CD4-positive, alpha-beta T cell treated with Interleukin-15 for 4 hours (primary cell): ENCODE results near the gene CFAP221.
A peak's percentile ranks its signal among the peaks of the same experiment; 100 is the strongest.
"Not testable (repeated sequence)": the region's sequence is repeated elsewhere in the genome, so short reads cannot be mapped to it uniquely, and the experiment has no call there.

ENCODE experiments used
- DNase-seq: peaks from one replicate; pipeline ENCODE4 v3.0.0-alpha.2; 2020; ENCODE audit warnings: low spot score

Gene CFAP221

GRCh38 chr2:119586085-119586484 is 41.8 kb downstream of the CFAP221 start:
- DNase-seq: no peak

DNA sequence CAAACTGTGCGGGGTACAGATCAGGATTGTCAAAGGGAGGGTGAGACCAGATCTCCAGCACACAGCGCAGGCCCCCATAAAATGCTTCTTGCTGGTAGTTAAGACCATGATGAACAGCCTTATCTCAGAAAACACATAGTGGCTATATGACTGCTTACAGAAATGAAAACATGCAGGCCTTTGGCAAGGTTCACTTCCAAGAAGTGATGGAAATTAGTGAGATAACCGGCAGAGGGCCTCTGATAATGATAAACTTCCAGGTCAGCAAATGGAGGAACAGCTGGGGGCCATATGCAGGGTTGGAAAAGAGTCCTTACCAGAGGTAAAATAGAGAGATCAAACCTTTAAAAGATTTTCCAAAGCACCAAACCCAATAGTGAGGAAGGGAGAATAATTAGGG is 46.6 kb downstream of the CFAP221 start:
- DNase-seq: no peak

DNA sequence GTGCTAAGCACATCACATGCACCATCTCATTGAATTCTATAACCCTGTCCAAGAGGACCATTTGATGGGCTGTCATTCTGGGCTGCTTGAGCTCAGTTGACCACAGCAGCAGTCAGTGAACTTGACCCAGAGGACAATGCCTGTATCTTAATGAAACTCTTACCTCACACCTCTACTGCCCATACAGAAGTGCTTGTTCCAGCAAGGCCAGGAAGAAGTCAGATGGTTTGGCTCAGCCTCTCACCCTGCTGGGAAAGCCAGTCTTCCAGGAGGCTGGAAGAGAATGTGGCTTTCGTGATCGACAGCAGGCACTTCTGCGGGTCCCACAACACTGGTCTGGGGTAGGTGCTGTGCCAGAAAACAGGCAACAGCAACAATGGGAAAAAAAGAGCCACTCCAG is 47.3 kb downstream of the CFAP221 start:
- DNase-seq: no peak

DNA sequence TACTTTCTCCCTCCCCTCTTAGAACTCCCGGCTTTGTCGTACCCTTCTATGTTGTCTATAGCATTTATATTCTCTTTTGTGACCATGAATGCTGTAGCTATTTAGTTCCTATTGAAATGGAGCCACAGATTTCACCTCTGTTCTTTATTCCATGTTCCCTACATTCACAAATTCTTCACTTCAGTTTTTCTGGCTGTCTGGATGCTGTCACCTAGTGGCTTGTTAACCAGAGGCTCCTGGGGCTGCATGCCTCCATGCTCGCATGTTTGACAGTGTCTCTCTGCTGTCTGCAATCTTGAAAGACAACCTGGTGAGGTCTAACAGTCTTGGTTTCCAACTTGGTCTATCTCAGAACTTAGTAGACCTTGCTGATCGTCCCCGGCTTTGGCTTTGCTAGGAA is 48.2 kb downstream of the CFAP221 start:
- DNase-seq: no peak

DNA sequence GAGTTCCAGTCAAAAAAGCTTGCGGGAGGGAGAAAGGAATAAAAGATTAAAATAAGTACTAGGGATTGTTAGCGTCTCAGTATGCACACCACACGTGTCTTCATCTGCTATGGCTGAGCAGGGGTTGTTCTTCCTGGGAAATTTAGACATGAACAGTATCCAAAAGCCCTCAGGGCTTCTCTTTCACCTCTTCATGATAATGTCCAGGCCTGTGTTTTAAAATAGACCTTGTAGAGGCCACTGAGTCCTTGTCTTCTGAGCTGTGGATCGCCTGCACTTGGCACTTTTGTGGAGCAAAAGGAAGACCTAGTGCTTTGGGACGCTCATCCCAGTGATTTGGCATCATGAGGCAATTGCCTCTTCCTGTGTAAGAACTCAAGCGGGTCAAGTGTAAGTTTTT is 52.4 kb downstream of the CFAP221 start:
- DNase-seq: no peak

GRCh38 chr2:119598596-119599263 is 54.5 kb downstream of the CFAP221 start:
- DNase-seq: no peak

DNA sequence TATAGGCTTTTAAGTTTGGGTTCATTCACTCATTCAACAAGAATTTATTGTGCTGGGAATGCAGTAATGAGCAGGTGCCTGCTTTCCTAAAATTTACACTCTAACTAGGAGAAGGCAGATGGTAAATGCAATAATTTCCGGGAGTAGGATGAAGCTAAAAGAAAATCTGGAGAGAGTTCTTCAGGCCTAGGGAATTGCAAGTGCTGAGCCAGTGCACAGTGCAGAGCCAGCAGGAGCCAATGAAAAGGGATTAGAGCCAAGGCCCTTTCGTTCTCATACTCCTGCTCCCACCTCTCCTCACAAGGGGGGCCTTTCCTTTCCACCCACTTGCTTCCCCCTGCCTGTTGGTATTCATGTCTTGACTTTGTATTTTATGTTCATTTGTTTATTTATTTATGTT is 55.1 kb downstream of the CFAP221 start:
- no peak for DNase-seq

GRCh38 chr2:119605096-119605495 is 60.8 kb downstream of the CFAP221 start:
- DNase-seq: no peak

GRCh38 chr2:119606674-119607073 is 62.4 kb downstream of the CFAP221 start:
- no peak for DNase-seq

- DNase-seq: no peak
Measured at GRCh38 chr2:119608553-119608952, 64.3 kb downstream of the CFAP221 start.

DNA sequence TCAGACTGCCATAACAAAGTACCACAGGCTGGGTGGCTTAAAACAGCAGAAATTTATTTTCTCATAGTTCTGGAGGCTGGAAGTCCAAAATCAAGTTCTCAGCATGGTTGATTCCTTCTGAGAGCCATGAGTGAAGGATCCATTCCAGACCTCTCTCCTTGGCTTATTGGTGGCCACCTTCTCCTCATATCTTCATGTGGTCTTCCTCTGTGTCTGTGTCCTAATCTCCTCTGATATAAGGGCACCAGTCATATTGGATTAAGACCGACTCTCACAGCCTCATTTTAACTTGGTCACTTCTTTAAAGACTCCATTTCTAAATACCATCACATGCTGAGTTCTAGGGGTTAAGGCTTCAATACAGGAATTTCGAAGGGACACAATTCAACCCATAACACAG is 65.1 kb downstream of the CFAP221 start:
- DNase-seq: no peak

- not testable (repeated sequence) for DNase-seq
Measured at GRCh38 chr2:119614140-119614539, 69.9 kb downstream of the CFAP221 start.

- DNase-seq: no peak
Measured at GRCh38 chr2:119616421-119616820, 72.2 kb downstream of the CFAP221 start.

- DNase-seq: no peak
Measured at GRCh38 chr2:119617455-119617854, 73.2 kb downstream of the CFAP221 start.

GRCh38 chr2:119618725-119619124 is 74.5 kb downstream of the CFAP221 start:
- not testable (repeated sequence) for DNase-seq

- no peak for DNase-seq
Measured at GRCh38 chr2:119625226-119625625, 81.0 kb downstream of the CFAP221 start.

DNA sequence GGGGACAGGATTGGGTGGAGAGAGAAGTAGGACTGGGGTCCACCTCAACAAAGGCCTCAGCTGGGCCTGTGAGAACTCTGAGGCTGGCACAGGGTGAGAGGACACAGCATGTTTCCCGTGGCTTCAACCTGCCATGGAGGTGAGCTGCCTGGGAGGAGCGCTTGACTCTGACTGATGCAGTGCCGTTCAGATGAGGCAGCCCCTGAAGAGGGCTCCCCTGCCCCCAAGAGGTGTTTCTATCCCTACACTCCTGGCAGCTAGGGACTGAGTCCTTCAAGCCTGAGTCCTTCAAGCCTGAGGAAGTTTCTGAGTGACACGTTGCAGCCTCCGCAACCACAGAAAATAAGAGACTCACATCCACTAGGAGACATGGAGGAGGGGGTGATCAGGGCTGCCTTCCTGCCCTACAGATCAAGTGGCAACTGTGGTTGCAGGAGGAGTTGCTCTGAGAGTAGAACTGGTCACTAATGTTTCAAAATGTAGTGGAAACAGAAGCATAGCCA is 85.1 kb downstream of the CFAP221 start:
- no peak for DNase-seq

DNA sequence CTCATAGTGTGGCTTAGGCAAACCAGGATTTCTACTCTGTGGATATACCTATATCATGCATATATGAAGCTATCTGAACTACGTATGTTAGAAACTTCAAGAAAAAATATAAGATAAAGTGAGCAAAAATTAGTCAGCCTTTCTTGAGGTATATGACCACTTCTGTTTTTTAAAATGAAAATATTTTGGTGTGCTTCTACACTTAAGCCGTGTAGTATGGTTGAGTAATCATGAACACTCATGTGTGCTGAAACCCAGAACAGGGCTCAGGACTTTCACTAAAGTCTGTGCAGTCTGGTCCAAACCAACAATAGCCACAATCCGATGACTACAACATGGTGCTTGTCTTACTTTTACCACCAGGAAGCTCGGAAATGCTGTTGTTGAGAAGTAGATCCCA is 85.9 kb downstream of the CFAP221 start:
- DNase-seq: no peak

DNA sequence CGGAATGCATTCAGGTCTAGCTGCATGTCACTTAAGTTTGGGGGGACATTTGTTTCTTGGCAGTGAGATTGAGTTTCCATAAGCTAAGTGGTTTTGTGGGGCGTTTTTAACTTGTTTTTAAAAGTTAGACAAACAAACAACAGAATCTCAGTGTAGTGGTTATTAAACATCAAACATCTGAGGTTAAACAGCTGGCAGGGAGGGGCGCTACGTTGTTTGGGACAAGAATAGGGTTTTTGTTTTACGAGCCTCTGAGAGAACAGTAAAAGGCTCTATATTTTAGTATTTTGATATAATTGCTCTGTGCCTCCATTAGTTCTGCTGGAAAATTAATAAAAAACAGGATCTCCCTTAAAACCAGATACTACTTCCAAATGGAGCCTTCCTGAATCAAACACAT is 93.1 kb downstream of the CFAP221 start:
- DNase-seq: no peak

- DNase-seq: no peak
Measured at GRCh38 chr2:119638246-119638645, 94.0 kb downstream of the CFAP221 start.

DNA sequence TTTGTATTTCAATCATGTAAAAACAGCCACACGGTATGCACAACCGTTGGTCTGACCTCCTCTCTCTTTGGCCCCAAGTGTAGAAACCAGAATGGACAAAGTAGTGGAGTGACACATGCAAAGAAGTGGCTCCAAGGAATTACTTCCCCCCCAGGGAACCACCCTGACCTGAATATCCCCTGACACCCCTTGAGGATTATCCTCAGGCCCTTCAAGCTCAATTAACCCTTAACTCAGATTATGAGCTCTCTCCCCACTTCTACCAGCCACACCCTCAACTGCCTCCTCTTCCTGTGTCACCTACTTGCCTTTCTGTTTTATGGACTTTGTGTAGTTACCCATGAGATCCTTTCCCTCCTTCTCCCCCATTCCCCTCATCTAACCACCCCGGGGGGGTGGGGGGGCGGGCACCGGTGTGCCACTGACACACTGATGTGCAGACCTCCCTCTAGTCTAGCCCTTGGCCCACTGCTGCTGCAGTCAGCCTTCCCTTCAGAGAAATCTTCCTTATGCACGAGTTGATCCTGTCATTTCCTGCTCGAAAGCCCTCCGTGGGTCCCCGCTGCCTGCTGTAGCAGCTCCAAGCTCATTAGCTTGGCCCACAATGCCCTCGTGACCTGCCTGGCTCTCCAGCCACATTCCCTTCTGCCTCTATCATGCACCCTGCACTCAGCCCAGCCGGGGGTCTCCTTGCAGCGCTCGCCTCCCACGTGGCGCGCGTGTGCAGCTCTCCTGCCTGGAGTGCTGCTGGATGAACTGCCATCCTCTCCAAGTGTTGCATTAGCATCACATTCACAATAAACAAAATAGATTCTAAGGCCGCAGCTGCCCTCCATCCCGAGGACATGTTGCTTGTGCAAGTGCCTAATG is 94.7 kb downstream of the CFAP221 start:
- DNase-seq: no peak

DNA sequence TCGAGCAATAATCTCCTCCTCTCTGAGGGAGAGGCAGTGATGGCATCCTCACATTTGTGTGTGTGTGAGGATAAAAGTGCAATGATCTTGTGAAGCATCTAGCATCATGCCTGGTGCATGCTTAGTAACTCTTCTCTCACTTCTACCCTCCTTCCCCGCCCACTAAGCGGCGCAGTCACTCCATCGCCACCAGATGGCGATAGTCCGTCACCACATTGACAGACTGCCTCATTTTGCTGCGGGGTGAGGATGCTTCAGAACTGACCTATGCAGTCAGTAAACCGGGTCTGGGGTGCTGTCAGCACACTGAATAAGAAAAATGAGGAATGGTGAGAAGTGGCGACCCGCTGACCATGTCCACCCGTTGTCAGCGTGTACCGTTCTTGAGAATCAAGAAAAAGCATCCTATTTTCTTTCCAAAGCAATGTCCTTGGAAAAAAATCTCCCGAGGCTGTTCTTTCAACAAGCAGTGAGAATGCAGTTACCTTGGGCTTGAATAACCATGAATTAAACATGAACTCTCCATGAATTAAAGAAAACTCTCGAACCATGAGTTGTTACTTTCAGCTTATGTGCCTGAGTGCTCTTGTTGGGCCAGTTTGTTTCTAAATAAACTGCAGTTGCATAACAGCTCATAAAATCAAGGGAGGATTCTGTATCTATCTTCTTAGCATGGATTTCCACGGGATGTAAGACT is 97.5 kb downstream of the CFAP221 start:
- DNase-seq: peak; percentile 70

GRCh38 chr2:119644186-119644585 is 99.9 kb downstream of the CFAP221 start:
- no peak for DNase-seq
